Fibroblast of the aortic adventitia (primary cell): ENCODE data around the gene PRDM2. TPM values are rescaled to one million over a fixed set of nuclear protein-coding genes. Genes with fewer than 3 reads are reported as not detected.

Experiments
- DNase-seq: peaks from one replicate; pipeline ENCODE4 v3.0.0-alpha.2; 2010; ENCODE audit warnings: low read depth
- H3K4me3 ChIP-seq: 2 replicates; pipeline ENCODE4 v1.5.1; 2011; ENCODE audit warnings: low read depth, mild to moderate bottlenecking, control low read depth, low read length, moderate library complexity
- CTCF ChIP-seq: IDR thresholded peaks from 2 replicates; pipeline ENCODE4 v1.5.1; 2011; ENCODE audit warnings: mild to moderate bottlenecking, low read length, control low read depth, inconsistent platforms; ENCODE audit not compliant: insufficient read depth
- total RNA-seq: library from RNA; depleted of rRNA; stranded (reverse); fragments of >200 nt; gene quantifications from 2 replicates; pipeline ENCODE4 v1.2.3, GENCODE V29; 2012; ENCODE audit warnings: low replicate concordance

The PRDM2 gene
- total RNA-seq, 1 donor = 16.0 TPM

DNA sequence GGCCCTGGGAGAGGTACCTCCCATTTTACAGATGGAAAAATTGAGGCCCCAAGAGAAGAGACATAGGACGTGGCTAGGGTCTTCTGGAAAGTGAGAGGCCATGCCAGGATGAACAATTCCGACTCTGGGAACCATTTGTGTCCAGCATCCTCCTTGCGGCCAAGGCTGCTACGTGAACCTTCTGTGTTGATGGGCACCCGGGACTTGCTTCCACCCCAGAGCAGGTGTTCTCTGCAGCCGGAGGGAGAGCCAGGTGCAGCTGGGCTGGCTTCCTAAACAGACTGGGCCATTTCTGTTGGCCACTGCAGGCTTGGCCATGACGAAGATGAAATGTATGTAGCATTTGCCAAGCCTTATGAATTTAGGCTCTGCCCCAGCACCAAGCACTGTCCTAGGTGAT is 118.9 kb downstream of the PRDM2 start:
- no peak for TF ChIP-seq CTCF
- no peak for DNase-seq
- H3K4me3 ChIP-seq = no peak overlapping the region

GRCh38 chr1:13819642-13820041 is 119.7 kb downstream of the PRDM2 start:
- no peak for TF ChIP-seq CTCF
- H3K4me3 ChIP-seq = no peak overlapping the region
- DNase-seq = no peak

DNA sequence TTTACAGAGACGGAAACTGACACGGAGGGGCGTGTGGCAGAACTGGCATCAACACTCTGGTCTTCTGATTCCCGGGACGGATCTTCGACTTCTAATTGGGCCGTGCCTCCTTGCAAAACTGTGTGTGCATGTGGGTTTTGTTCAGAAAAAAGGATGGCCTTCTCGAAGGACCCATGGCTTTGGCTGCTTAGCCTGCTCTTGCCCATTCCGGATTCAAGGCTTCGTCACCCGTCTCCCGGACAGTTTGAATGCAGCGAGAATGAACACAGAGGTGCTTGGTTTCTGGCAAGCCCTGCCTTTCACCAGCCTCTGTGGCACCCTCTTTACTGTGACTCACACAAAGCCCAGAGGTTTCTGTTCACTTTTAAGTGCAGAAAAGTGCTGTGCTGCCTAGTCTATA is 120.1 kb downstream of the PRDM2 start:
- TF ChIP-seq CTCF = no peak
- no peak for DNase-seq
- no peak overlapping the region for H3K4me3 ChIP-seq

DNA sequence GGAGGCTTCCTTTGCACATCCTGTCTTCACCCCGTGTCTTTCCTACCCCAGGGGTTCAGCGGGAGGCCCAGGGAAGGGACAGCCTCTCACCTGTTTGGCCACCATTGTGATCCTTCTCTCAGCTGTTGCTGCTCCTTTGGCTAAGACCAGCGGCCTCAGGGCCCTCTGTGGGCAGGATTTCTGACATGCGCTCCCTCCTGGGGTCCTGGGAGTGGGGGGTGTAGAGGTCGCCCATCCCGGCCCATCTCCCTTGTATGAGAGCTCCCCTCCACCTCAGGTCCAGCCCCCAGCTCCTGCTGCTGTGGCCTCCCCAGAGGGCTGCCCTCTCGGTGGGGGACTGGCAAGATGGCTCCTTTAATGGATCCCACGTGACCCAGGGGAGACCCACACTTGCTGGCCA is 120.5 kb downstream of the PRDM2 start:
- no peak for TF ChIP-seq CTCF
- H3K4me3 ChIP-seq = no peak overlapping the region
- DNase-seq = no peak

GRCh38 chr1:13823126-13823880 is 123.3 kb downstream of the PRDM2 start:
- H3K4me3 ChIP-seq = no peak overlapping the region
- no peak for TF ChIP-seq CTCF
- DNase-seq = no peak

GRCh38 chr1:13823936-13824335 is 123.9 kb downstream of the PRDM2 start:
- TF ChIP-seq CTCF = no peak
- no peak overlapping the region for H3K4me3 ChIP-seq
- DNase-seq = no peak

DNA sequence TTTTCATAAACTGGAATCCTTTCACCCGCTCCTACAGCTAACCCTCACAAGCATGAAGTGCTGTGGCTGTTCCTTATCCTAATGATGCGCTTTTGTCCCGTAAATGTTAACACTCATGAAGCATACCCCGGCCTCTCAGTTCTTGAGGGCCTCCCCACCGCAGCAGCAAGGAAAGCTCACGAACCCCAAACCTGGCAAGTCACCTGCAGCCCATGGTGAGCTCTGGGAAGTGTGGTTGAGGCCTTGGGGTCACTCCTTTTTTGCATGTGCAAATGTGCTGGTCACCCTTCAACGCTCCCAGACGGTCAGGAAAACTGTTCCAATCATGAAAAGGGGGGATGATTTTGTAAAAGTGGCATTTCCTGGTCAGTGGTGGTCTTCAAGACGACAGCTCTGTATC is 124.6 kb downstream of the PRDM2 start:
- DNase-seq = no peak
- no peak overlapping the region for H3K4me3 ChIP-seq
- no peak for TF ChIP-seq CTCF
